NOMO-1 treated with DMSO at 0.1 percent for 48 hours (cell line): ENCODE measurements around the gene FARP1.

ENCODE experiments used
- DNase-seq: peaks from one replicate; lab custom pipeline; 2025; ENCODE audit not compliant: unreplicated experiment; lab: John Stamatoyannopoulos, UW

The FARP1 gene

GRCh38 chr13:98173431-98174152 is 30.7 kb downstream of the FARP1 start:
- no peak for DNase-seq

GRCh38 chr13:98174307-98174706 is 31.4 kb downstream of the FARP1 start:
- no peak for DNase-seq

- no peak for DNase-seq
These were observed 32.1 kb downstream of the FARP1 start for GRCh38 chr13:98175043-98175442.

- no peak for DNase-seq
These were observed 32.9 kb downstream of the FARP1 start for GRCh38 chr13:98175823-98176222.

GRCh38 chr13:98176777-98177608 is 34.1 kb downstream of the FARP1 start, which contains the start of gene RNF113B:
RNF113B (minus strand) TSS chr13:98177269; CDS start chr13:98177236, 33 bp downstream.
- DNase-seq, result no peak

- no peak for DNase-seq
These were observed 37.2 kb downstream of the FARP1 start for GRCh38 chr13:98180092-98180491.

GRCh38 chr13:98181111-98181815 is 38.4 kb downstream of the FARP1 start:
- no peak for DNase-seq

GRCh38 chr13:98182153-98182552 is 39.3 kb downstream of the FARP1 start:
- DNase-seq, result no peak

GRCh38 chr13:98182589-98182988 is 39.7 kb downstream of the FARP1 start:
- DNase-seq, result no peak

- DNase-seq, result no peak
These were observed 41.9 kb downstream of the FARP1 start for GRCh38 chr13:98184792-98185191.

GRCh38 chr13:98187155-98187964 is 44.5 kb downstream of the FARP1 start:
- DNase-seq, result no peak

- no peak for DNase-seq
These were observed 45.0 kb downstream of the FARP1 start for GRCh38 chr13:98187965-98188261.

- no peak for DNase-seq
These were observed 45.8 kb downstream of the FARP1 start for GRCh38 chr13:98188544-98189166.

GRCh38 chr13:98189841-98190505 is 47.1 kb downstream of the FARP1 start:
- no peak for DNase-seq

GRCh38 chr13:98190889-98191444 is 48.1 kb downstream of the FARP1 start:
- no peak for DNase-seq

- no peak for DNase-seq
These were observed 49.1 kb downstream of the FARP1 start for GRCh38 chr13:98192008-98192407.

- DNase-seq, result no peak
These were observed 52.3 kb downstream of the FARP1 start for GRCh38 chr13:98195054-98195791.

- no peak for DNase-seq
These were observed 55.8 kb downstream of the FARP1 start for GRCh38 chr13:98198683-98199082.

- DNase-seq, result no peak
These were observed 56.6 kb downstream of the FARP1 start for GRCh38 chr13:98199480-98199879.
